Cardiac fibroblast (primary cell): ENCODE data around the gene BPIFB2.

Experiments
- DNase-seq, 2 donors: peaks; one replicate each; pipeline versions ENCODE4 v3.0.0 to v3.0.0-alpha.2; 2010; ENCODE audit warnings: low read depth in 2 of 2
- H3K4me3 ChIP-seq, 2 donors: replicated peaks in 1 of 2; 1 replicate in 1 of 2; 2 replicates in 1 of 2; pipeline ENCODE4 v1.5.1; 2011; ENCODE audit warnings: low read depth in 2 of 2, low read length in 2 of 2, mild to moderate bottlenecking in 2 of 2, moderate library complexity in 1 of 2
- TF ChIP-seq, protein P1 (sequence below): IDR thresholded peaks from one replicate; pipeline ENCODE4 v1.5.1; 2011; ENCODE audit warnings: low read depth, mild to moderate bottlenecking, low read length, inconsistent platforms

Gene BPIFB2

DNA sequence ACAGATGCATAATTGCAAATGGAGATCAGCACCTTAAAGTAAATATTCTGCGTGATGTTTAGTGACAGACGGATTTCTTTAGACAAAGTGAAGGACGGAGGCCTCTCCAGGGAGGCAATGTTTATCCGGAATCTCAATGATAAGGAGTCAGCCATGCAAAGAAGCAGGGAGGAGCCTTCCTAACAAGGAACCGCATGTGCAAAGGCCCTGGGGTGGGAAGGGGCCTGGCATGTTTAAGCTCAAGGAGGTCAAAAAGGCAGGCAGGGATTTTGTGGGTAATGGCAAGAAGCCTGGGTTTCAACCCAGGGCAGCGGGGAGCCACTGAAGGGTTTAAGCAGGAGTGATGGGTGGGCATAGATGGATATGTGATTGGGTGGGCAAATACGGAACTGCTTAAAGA, 46.9 kb downstream of the BPIFB2 start:
- DNase-seq: no peak
- no peak overlapping the region for H3K4me3 ChIP-seq
- TF ChIP-seq, protein P1, sequence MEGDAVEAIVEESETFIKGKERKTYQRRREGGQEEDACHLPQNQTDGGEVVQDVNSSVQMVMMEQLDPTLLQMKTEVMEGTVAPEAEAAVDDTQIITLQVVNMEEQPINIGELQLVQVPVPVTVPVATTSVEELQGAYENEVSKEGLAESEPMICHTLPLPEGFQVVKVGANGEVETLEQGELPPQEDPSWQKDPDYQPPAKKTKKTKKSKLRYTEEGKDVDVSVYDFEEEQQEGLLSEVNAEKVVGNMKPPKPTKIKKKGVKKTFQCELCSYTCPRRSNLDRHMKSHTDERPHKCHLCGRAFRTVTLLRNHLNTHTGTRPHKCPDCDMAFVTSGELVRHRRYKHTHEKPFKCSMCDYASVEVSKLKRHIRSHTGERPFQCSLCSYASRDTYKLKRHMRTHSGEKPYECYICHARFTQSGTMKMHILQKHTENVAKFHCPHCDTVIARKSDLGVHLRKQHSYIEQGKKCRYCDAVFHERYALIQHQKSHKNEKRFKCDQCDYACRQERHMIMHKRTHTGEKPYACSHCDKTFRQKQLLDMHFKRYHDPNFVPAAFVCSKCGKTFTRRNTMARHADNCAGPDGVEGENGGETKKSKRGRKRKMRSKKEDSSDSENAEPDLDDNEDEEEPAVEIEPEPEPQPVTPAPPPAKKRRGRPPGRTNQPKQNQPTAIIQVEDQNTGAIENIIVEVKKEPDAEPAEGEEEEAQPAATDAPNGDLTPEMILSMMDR: no peak

- TF ChIP-seq, protein P1: no peak
- no peak for DNase-seq
- no peak overlapping the region for H3K4me3 ChIP-seq
Measured at GRCh38 chr20:33054791-33055190, 47.3 kb downstream of the BPIFB2 start.

DNA sequence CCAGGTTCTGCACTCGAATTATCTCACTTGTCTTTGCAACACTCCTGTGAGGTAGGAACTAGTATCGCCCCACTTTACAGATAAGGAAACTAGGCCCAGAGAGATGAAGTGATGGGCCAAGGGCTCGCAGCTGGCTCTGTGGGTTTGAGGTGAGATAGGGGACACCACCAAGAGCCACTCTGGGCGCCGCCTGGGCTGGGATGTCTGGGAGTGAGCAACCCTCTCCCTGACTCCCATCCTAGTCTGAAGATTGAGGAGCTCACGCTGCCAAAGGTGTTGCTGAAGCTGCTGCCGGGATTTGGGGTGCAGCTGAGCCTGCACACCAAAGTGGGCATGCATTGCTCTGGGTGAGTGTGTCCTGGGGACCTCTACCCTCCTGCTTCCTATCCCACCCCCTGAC, 51.6 kb downstream of the BPIFB2 start:
- H3K4me3 ChIP-seq: no peak overlapping the region
- no peak for DNase-seq
- TF ChIP-seq, protein P1: no peak

DNA sequence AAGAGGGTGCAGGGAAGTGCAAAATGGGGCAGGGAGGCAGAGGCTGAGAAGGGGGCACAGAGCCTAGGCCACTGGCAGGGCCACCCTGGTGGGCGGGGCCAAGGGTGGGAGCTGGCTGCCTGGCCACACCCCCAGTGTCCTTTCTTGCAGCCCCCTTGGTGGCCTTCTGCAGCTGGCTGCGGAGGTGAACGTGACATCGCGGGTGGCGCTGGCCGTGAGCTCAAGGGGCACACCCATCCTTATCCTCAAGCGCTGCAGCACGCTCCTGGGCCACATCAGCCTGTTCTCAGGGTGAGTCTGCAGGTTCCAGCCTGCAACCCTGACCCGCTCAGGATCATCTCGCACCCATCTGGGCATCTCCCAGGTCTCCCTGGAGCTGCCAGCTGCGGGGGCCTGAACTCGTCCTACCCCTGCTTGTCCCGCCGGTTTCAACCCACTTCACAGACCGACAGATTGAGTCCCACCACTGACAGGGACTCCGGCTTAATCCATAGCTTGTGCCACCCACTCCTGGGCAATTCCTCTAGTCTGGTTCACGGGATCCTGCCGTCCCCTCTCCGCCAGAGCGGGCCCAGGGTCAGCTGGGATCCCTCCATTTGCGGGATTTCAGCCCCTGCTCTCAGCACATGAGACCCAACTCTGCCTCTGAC, 52.4 kb downstream of the BPIFB2 start:
- TF ChIP-seq, protein P1: no peak

GRCh38 chr20:33061658-33062028, 54.1 kb downstream of the BPIFB2 start:
- H3K4me3 ChIP-seq: no peak overlapping the region
- TF ChIP-seq, protein P1: no peak
- DNase-seq: no peak

More for the DNA sequence above, 52.4 kb downstream of the BPIFB2 start:
- no peak overlapping the region for H3K4me3 ChIP-seq
- DNase-seq: no peak

GRCh38 chr20:33062105-33062824, 54.8 kb downstream of the BPIFB2 start:
- no peak overlapping the region for H3K4me3 ChIP-seq
- TF ChIP-seq, protein P1: no peak
- DNase-seq: peak in 1 of 2 donors; percentile 3
